Measurements from ENCODE around the gene FLT3.
"Not testable (repeated sequence)": the region's sequence is repeated elsewhere in the genome, so short reads cannot be mapped to it uniquely, and the experiment has no call there.

FLT3 gene

DNA sequence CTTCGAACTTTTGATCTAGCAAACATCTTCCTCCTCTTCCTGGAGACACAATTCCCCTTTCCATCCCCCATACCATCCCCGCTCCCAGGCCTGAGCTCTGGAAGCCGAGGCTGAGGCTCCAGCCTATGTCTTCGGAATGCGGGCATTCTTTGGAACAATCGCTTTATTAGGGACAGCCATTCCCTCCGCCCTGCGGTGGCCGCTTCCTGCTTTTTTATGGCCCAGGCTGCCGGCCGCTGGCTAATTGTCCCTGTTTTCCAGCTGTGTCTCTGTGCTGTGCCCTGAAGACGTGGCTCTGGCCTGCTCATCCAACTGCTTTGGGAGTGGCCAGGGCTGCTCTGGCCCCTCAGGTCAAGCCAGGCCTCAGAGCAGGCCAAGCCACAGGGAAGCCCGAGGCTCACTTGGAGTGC, 129.1 kb downstream of the FLT3 start:
- no peak for DNase-seq

GRCh38 chr13:27970382-27971235, 129.8 kb downstream of the FLT3 start:
- DNase-seq, result no peak

DNA sequence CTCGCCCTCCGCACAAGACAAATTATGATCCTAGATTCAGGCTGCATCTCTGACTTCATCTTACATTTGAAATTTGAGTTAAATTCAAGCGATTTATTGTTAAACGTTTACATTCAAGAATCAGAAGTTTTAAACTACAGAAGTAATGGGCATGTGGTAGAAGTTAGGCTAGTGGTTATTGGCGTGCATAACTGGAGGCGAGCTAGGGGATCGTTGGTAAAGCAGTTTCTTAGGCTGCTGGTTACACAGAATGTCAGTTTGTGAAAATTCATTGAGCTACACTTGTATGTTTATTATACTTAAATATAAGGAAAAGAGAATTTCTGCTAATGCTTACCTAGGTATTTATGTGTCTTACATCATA, 130.5 kb downstream of the FLT3 start:
- no peak for DNase-seq

DNA sequence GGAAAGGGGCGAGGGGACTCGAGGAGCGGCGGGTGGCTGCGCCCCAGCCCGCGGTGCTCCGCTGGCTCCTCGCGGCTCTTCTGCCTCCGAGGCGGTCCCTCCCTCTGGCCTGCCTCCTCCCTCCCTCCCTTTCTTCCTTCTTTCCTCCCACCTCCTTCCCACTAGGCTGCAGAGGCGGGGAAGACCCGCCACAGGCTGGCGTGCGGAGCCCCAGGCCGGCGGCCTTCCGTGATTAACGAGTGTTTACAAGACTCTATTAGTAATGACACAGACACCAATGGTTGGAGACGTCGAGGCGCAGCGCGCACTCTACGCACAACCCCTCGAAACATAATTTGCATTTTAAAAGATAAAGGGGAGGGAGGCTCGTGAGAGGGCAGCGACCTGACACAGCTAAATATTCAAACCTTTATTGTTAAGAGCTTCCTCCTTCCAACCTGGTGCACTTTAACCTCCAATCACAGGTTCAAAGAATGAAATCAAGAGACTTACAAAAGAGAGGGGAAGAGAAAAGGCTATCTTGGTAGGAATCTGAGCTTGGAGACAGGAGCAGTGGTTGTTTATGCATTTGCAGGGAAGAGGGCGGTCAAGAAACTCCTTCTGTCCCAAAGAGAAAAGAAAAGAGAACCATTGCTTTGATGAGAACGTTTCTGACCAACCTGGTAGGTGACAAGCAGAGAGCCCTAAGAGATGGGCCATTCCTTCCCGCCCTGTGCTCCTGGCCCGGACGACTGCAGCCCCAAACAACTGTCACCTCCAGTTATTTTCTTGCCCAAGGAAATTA, 131.1 kb downstream of the FLT3 start, which contains the start of gene CDX2:
Gene CDX2, minus strand, starts transcription at position 234 of the 784 bp plus-strand sequence. CDS start 309 bp downstream, outside the sequence.
- no peak for DNase-seq

DNA sequence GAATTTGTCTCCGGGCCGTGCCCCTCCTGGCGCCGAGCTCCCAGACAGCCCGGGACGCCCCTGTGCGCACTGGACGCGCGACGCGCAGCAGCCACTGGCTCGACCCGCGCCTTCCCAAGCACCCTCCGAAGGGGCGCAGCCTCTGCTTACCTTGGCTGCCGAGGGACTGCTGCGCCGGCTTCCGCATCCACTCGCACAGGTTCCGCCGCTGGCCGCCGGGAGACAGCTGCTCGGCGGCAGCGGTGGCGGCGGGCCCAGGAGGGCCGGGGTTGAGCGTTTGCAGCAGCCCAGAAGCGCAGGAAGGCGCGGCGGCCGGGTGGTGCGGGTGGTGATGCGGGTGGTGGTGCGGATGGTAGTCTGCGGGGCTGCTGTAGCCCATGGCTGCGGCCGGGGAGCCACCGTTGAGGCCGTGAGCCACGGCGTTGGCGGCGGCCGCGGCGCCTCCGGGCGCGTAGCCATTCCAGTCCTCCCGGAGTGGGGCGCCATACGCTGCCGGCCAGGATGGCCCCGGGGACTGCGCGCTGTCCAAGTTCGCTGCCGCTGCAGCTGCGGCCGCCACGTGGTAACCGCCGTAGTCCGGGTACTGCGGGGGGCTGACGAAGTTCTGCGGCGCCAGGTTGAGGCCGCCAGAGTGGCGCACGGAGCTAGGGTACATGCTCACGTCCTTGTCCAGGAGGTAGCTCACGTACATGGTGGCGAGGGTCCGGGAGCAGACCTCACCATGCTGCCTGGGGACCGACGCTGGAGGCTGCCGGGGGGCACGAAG, 131.9 kb downstream of the FLT3 start:
- no peak for DNase-seq

GRCh38 chr13:27967736-27968315, 132.6 kb downstream of the FLT3 start:
- no peak for DNase-seq

- DNase-seq, result no peak
Measured at GRCh38 chr13:27967203-27967735, 133.1 kb downstream of the FLT3 start.

DNA sequence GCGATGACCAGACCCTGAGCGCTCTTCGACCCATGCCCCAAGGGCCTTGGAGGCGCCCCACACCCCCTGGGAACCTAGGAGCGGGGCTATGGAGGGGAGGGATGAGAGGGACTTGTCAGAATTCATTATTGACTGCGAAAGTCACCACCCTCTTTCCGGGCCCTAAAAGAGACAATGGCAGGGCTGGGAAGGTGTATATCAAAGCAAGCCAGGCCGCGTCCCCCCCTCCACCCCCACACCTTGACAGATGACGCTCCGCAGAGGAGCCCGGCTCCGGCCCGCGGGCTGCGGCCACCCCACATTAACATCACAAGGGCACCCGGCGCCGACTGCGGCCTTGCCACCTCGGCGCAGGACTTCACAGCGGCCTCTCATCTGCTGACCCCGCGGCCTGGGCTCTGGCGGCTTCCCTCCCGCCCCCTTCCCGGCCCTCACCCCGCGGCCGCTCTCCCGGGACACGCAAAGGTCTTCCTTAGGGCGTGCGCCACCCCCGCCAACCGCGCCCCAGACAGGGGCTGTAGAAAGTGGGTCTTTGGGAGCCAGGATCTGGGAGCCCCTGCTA, 133.7 kb downstream of the FLT3 start:
- DNase-seq, result no peak

DNA sequence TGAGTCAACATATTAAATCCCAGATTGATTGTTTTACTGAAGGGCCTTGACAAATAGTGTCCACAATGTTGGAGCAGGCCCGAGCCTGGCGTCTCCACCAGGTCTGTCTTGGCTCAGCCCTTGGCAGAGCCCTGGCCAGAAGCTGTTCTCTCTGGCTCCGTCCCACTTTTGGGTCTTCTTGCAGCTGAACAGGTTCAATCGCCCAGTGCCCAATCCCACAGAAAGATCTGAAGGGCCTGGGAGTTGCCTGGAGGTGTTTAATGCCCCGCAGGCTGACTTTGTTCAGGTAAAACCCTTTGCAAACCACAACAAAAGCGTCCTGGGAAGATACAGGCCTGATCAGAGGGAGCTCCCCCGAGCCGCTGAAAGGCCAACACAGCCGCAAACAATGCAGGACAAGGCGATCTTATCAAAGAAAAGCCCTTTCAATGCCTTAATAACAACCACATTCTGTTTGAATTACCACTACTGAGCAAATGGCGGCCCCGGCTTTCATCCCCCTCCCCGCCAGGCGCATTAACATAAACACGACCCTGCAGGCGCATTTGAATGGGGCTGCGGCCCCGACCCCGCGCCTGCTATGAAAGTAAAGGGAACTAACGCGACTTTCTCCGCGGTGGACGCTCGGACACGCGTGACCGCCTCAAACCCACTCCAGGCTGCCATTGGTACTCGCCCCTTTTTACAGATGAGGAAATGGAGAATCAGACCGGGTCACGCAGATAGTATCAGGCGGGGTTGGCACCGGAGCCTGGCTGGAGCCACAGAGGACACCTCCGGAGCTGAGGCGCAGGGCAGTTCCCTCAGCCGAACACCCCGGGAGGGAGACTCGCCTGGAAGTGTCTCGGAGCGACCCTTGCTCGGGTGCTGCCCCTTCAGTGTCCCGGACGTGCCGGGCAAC, 134.4 kb downstream of the FLT3 start:
- DNase-seq, result no peak

GRCh38 chr13:27965343-27965739, 135.0 kb downstream of the FLT3 start:
- no peak for DNase-seq

GRCh38 chr13:27964741-27965323, 135.5 kb downstream of the FLT3 start:
- DNase-seq, result no peak

DNA sequence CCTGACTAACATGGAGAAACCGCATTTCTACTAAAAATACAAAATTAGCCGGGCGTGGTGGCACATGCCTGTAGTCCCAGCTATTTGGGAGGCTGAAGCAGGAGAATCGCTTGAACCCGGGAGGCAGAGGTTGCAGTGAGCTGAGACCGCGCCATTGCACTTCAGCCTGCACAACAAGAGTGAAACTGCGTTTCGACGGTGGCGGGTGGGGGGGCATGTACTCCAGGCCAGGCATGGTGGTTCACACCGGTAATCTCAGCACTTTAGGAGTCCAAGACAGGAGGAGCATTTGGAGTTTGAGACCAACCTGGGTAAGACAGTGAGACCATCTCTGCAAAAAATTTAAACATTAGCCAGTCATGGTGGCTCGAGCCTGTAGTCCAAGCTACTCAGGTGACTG, 136.2 kb downstream of the FLT3 start:
- not testable (repeated sequence) for DNase-seq

- no peak for DNase-seq
Measured at GRCh38 chr13:27963491-27963890, 136.9 kb downstream of the FLT3 start.

DNA sequence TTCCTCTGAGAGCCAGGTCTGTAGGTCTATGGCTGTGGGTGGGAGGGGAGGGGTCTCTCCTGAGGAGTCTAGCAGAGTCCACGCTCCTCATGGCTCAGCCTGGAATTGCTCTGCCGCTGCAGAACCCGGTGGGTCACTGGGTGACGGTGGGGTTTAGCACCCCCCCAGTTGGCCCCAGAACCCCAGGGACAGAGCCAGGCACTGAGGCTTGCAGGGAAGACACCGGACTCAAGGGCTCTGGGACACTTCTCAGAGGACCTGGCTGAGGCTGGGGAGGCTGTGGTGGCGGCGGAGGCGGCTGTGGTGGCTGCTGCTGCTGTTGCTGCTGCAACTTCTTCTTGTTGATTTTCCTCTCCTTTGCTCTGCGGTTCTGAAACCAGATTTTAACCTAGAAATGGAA, 137.4 kb downstream of the FLT3 start:
- no peak for DNase-seq

DNA sequence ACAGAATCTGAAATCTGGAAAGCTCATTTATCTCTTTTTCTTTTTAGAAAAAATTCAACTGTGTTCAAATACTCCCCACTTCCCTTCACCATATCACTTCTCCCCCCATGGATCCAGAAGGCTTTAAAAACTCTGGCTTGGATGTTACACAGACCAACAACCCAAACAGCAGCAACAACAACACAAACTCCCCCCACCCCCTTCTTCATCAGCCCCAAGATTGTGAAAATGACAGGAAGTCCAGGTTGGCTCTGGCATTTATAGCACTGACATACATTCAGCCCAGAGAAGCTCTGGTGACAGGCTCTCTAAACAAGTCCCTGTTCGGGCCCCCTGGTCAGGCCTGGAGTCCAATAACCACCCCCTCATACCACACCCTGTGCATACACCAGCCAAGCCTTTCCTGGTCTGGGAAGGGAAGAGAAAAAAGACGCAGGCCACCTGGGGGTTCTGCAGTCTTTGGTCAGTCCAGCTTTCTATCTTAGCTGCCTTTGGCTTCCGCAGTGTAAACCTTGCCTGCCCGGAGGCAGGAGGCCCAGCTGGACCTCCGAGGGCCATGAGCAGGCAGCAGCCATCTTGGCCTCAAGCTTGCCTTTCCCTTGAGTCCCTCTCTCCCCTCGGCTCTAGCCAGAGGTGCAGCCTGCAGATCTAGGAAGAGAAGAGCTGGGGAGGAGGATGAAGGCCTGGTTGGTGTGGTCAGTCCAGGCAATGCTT, 138.1 kb downstream of the FLT3 start:
- DNase-seq, result no peak

DNA sequence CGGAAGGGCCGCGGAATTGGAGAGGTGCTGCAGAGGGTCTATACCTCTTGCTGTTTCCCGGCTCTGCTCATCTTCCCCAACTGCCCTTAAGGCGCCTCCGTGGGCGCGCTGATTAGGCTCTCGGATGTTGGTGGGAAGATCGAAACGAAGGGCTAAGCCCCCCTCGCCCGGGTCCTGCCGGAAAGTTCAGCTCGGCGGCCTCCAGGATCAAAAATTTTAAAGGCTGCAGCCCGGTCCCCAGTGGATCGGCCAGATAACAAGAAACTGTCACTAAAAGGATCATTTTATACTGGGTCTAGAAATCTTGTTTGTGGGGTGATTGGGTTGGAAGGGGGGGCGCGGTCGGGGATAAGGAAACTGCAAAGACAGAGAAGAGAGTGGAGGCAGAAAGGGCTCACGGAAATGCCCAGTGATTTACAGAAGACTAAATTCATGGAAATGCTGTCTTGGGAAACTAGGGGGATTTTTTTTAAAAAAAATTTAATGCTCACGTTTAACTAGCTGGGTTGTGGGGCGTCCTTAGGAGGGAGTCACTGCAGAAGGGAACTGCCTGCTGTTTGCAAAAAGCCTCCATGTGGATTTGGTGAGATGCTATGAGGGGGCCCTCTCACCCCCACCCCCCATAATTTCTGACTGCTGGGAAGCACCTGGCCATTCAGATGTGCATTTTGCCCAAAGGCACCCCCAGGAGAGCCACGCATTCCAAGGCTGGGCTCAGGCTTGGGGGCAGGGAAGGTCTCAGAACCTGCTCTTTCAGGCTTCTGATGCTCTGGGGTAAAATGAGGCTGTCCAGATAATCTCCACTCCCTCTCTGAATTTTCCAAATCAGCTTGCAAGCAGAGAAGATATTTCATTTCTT, 138.9 kb downstream of the FLT3 start:
- no peak for DNase-seq

- no peak for DNase-seq
Measured at GRCh38 chr13:27960362-27961226, 139.8 kb downstream of the FLT3 start.

DNA sequence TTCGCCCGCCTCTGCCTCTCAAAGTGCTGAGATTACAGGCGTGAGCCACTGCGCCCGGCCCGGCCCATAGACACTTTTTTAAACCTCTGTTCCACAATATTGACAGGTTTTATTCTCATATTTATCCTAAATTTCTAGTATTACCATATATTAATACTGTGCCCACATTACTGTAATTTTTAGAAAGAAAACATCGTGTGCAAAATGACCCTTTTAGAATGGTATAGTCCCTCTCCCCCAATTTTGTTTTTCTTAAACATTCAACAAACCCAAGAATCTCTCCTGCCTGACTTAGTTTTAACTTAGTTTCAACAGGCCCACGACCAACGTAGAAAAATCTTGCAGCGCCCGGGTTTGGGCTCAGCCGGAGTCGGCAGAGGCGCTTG, 140.4 kb downstream of the FLT3 start:
- no peak for DNase-seq
